ENCODE measurements around the gene GPX4.

Gene GPX4

DNA sequence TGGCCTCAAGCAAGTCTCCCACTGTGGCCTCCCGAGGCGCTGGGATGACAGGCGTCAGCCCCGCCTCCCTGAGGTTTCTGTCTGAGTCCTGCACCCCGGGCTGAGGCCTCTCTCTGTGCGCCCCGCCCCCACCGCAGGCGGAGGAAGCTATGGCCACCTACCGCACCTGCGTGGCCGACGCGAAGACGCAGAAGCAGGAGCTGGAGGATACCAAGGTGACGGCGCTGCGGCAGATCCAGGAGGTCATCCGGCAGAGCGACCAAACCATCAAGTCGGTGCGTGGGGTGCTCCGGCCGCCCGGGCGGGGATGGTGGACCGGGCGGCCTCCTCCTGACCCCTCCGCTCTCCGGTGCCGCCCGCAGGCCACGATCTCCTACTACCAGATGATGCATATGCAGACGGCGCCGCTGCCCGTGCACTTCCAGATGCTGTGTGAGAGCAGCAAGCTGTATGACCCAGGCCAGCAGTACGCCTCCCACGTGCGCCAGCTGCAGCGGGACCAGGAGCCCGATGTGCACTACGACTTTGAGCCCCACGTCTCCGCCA lies 24.2 kb upstream of the GPX4 start:
- no peak for TF ChIP-seq CTCF (IDR thresholded peaks at IDR 0.05)

- no peak for TF ChIP-seq CTCF (IDR thresholded peaks at IDR 0.05)
These were observed 23.2 kb upstream of the GPX4 start for GRCh38 chr19:1080360-1081161.

DNA sequence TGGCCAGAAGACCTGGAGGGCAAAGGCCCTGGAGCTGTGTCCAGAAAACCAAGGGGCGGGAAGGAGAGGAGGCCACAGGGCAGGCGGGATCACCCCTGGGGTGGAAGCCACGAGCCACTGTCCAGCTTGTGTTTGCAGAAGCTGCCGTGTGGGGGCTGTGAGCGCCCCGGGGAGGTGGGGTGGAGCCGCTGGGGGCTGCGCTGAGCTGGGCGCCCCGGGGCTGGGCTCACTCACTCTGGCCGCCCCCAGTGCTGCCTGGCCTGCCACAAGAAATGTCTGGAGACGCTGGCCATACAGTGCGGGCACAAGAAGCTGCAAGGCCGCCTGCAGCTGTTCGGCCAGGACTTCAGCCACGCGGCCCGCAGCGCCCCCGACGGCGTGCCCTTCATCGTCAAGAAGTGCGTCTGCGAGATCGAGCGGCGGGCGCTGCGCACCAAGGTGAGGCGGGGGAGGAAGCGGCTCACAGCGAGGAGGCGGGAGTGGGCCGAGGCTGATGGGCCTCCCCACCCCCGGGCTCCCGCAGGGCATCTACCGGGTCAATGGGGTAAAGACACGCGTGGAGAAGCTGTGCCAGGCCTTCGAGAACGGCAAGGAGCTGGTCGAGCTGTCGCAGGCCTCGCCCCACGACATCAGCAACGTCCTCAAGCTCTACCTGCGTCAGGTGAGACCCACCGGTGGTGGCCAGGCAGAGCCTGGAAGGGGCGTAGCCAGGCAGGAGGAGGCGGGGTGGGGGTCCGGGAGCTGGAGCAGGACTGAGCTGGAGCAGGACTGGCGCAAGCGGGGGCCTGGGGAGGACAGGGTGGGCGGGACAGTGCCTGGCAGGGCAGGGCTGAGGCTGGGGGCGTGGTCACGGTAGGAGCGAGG lies 22.3 kb upstream of the GPX4 start:
- TF ChIP-seq CTCF (IDR thresholded peaks at IDR 0.05) = no peak

- TF ChIP-seq CTCF (IDR thresholded peaks at IDR 0.05) = no peak
These were observed 21.4 kb upstream of the GPX4 start for GRCh38 chr19:1082165-1082927.

DNA sequence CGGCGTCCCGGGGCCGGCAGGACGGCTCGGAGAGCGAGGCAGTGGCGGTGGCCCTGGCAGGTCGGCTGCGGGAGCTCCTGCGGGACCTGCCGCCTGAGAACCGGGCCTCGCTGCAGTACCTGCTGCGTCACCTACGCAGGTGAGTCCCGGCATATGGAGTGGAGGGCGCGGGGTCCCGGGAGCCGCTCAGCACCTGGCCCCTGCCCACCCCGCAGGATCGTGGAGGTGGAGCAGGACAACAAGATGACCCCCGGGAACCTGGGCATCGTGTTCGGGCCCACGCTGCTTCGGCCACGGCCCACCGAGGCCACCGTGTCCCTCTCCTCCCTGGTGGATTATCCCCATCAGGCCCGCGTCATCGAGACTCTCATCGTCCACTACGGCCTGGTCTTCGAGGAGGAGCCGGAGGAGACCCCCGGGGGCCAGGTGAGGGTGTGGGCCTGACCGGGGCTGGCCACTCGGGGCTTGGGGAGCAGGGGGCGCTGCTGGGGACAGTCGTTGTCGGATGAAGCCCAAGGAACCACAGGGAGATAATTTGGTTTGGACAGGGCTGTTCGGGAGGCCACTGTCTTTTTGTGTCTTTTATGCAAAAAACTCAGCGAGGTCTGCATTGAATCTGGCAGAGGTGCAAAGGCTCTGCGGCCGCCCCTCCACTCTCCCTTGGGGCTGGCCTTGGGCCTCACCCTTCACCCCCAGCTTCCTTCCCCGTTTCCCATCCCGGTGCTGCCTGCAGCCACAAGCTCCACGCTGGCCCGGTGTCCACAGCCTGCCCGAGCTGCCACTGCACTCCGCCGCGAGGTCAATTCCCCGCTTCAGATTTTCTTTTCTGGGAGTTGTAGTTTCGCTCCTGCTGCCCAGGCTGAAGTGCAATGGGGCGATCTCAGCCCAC lies 20.6 kb upstream of the GPX4 start:
- no peak for TF ChIP-seq CTCF (IDR thresholded peaks at IDR 0.05)

DNA sequence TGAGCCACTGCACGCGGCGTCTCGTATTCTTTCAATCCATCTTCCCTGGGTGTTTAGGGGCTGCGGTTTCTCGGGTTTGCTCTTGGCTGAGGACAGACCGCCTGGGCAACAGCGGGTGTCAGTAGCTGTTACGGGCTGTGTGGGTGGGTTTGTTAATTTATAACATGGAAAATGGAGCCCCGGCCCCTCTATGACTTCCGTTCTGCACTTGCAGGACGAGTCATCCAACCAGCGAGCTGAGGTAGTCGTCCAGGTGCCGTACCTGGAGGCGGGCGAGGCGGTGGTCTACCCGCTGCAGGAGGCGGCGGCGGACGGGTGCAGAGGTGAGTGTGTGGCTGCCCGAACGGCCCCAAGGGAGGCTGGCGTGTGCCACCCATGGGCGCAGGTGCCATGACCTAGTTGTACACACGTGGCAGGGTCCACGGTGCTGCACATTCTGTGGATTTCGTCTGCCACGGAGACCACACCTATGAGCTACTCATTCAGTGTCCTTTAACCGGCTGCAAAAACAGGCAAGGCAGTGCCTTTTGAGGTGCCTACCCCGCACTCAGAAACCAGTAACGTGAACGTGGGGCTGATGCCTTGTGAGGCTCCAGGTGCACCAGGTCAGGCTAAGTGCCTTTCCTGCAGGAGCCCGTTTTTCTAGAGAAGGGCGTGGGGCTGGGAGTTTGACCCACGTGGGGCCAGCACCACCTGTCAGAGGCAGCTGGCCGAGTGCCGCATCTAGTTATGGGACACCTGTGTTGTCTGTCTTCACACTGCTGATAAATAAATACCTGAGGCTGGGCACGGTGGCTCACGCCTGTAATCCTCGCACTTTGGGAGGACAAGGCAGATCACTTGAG lies 19.5 kb upstream of the GPX4 start:
- no peak for TF ChIP-seq CTCF (IDR thresholded peaks at IDR 0.05)

Measured in LNCAP (cell line).